ENCODE data around the gene SKAP2.
A peak's percentile ranks its signal among the peaks of the same experiment; 100 is the strongest.

SKAP2 gene

DNA sequence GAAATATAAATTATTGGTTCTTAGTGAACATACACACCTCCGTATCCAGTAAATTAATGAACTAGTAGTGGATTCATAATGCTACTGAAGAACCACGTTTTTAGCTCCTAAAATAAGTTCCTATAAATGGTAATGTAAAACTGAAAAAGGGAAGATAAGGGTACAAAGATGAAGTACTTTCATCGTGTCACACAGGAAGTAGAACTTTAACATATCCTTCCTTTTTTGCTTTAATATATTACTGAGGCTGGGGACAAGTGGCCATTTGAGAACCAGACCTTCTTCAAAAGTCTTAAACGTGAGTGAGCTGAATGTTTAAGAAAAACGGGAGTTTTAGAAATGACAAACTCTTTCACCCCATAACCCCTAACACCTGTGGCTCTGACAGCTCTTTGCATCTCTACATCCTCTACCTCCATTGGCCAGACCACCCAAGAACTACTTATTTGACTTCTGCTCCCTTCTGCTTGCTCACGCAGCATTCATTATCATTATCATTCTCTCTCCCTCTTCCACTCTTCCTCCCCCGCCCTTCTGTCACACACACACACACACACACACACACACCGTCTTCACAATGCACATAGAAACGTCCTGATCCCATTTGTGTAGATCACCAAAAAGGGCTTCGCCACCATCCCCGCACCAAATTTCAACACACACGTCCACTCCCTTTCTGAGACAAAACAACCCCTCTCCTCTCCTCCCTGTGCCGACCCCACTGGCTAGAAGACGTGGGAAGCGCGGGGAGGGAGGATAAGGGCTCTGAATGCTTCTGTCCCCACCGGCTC, 677 bp downstream of the SKAP2 start:
- DNase-seq = peak; percentile 83
- no peak for TF ChIP-seq GATA1 (IDR thresholded peaks at IDR 0.05; ENCODE audit: low read depth, low read length)
- no peak for TF ChIP-seq POLR2A (IDR thresholded peaks at IDR 0.05; ENCODE audit: low read length)

DNA sequence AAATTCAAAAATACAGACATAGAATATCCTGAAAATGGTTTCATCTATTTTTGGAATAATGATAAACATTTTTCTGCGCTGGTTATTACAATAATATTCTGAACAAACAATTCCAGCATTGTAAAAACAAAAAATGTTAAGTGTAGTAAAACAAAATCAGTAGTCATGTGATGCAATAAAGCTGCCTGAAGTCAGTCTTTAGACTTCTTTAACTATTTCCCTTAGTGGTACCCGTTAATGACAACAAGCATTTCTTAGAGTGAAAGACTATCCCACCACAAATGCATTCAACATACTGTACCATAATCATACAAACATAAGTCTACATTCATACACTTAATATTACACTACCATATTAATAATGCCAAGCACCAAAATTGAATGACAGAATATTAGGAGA, 1.6 kb downstream of the SKAP2 start:
- DNase-seq = no peak
- TF ChIP-seq GATA1 (IDR thresholded peaks at IDR 0.05; ENCODE audit: low read depth, low read length) = no peak
- no peak for TF ChIP-seq POLR2A (IDR thresholded peaks at IDR 0.05; ENCODE audit: low read length)

DNA sequence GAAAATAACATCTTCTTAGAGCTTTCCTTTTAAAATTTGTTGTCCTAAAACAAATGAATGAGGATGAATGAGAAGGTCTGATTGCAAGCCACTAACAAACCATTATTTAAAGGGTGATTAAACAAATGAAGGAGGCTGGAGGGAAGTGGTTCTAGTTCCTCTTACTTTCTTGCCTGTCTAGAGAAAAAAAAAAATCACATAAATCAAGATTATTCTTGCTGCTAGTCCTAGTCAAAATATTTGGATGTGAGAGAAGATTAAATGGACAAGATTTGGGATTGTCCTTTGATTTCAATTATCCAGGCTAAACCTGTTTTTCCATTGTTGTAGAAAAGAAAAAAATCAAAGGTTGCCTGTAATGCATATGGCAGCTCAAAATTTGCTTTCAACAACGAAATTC, 3.3 kb downstream of the SKAP2 start:
- no peak for TF ChIP-seq POLR2A (IDR thresholded peaks at IDR 0.05; ENCODE audit: low read length)
- no peak for TF ChIP-seq GATA1 (IDR thresholded peaks at IDR 0.05; ENCODE audit: low read depth, low read length)

DNA sequence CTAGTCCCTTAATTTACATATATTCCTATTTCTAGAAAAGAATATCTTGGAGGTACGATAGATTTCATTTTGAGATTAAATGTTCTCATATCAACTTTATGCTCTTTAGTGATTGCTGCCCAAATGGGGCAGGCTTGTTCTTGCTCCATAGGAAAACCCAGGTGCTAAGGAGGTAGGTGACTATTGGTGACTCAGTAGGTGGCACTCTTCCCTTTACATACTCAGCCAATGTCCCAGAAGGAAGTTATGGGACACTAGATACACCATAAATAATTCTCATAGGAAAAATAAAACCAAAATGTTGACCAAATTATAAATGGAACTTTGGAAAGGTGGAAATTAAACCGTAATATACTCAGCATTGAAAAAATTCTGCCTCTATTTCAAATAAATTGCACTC, 4.0 kb downstream of the SKAP2 start:
- TF ChIP-seq POLR2A (IDR thresholded peaks at IDR 0.05; ENCODE audit: low read length) = no peak
- TF ChIP-seq GATA1 (IDR thresholded peaks at IDR 0.05; ENCODE audit: low read depth, low read length) = no peak
- DNase-seq = no peak

More for the DNA sequence above, 3.3 kb downstream of the SKAP2 start:
- DNase-seq = no peak

DNA sequence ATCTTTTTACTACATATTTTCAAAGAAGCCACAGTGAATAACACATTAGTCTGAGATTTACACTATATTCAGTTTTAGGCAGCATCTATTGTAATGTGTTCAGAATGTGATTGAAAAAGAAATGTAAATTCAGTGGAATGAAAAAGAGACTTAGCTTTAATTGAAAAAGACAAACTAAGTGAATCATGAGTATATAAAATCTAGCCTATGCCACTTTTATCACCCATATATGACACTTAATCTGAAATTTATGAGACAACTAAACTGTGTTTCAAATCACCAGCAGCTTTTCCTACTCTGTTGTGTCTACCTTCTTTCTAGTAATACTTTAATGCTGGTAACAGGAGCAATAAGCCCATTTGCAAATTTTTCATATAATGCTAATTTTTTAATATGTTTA, 4.7 kb downstream of the SKAP2 start:
- DNase-seq = no peak
- TF ChIP-seq POLR2A (IDR thresholded peaks at IDR 0.05; ENCODE audit: low read length) (no peak), GATA1 (IDR thresholded peaks at IDR 0.05; ENCODE audit: low read depth, low read length) (no peak)

DNA sequence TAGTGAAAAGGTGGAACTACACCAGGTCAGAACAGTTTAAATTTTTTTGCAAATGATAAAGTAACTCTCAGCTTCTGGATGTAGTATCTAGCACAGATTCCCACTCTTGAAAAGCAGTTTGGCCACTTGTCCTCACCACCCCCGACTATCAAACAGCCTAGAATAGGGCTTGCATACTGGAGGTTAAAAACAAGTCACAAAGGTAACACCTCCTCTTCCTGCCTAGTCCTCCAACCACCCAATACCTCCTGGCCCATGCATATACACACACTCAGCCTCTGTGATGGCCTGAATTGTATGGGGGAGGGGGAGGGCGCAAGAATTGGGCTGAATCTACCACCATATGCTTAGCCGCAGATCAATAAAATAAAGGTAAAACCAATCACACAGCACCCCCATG, 5.7 kb downstream of the SKAP2 start:
- DNase-seq = no peak
- TF ChIP-seq GATA1 (IDR thresholded peaks at IDR 0.05; ENCODE audit: low read depth, low read length) = no peak
- no peak for TF ChIP-seq POLR2A (IDR thresholded peaks at IDR 0.05; ENCODE audit: low read length)

DNA sequence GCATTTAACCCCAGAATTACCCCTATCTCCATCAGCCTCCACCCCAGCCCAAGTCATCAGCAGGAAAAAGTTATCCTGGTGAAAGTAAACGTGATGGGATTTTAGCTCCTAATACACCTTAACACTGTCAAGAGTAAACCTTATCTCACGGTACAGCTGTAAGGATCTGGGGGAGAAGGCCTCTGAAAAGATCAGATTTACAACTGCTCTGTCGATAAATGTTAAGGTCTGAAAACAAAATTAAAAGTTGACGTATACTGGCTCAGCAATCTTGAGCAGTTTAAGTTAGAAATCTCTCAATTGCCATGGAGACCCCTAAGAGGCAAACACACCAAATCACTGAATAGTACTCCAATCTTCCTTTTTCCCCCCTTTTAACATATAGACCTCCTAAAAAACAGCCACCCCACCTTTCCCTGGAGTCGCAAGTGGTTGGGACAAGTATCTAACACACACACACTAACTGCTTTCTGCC, 6.1 kb downstream of the SKAP2 start:
- TF ChIP-seq POLR2A (IDR thresholded peaks at IDR 0.05; ENCODE audit: low read length) (no peak), GATA1 (IDR thresholded peaks at IDR 0.05; ENCODE audit: low read depth, low read length) (no peak)
- DNase-seq = peak; percentile 8 to 41

DNA sequence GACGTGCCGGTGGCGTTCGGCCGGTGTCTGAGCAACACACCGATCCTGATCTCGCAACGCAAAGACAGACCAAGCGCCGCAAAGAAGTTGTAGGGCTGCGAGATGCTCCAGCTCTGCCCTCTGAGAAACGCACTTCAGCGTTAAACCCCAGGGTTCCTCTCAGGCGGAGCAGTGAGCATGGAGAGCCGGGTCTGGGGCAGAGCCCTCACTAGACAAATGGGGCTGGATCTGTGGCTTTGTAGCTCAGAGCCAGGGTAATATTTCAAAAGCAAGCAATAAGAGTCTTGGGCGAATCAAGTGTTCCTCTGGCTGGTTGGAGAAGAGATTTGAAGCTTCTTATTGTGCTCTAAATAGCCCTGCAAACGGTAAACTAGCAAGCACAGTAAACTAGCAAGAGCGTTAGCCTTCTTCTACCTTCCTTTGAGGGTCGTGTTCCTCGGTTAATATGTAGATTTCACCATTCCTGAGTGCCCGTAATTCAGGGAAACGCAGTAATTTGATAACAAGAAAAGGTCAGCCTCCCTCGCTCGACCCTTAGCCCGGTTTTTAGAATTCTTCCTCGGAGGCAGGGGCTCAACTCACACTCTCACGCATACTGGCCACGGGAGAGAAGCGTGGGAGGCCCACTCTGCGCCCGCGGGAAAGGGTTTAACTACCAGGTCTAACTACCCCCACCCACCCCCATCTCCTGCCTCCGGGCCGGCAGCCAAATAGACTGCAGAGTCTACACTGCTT, 6.7 kb downstream of the SKAP2 start:
- TF ChIP-seq GATA1 (IDR thresholded peaks at IDR 0.05; ENCODE audit: low read depth, low read length) = no peak
- no peak for TF ChIP-seq POLR2A (IDR thresholded peaks at IDR 0.05; ENCODE audit: low read length)
- DNase-seq = peak; percentile 13 to 24

DNA sequence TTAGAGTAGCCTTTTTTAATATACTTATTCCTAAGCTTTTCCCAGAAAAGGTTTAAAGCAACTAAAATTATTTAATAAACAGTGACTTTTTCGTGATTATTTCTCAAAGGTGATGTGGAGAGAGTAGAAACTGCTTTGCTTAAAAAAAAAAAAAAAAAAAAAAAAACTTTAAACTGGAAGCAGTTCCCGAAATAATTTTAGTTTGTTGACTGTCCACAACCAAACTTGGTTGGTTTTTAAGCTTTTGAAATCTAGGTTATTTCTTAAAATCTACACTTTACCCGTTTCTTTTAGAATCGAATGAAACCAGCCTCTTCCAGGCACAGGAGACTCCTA, 7.3 kb downstream of the SKAP2 start:
- TF ChIP-seq POLR2A (IDR thresholded peaks at IDR 0.05; ENCODE audit: low read length) (no peak), GATA1 (IDR thresholded peaks at IDR 0.05; ENCODE audit: low read depth, low read length) (no peak)
- DNase-seq = no peak

DNA sequence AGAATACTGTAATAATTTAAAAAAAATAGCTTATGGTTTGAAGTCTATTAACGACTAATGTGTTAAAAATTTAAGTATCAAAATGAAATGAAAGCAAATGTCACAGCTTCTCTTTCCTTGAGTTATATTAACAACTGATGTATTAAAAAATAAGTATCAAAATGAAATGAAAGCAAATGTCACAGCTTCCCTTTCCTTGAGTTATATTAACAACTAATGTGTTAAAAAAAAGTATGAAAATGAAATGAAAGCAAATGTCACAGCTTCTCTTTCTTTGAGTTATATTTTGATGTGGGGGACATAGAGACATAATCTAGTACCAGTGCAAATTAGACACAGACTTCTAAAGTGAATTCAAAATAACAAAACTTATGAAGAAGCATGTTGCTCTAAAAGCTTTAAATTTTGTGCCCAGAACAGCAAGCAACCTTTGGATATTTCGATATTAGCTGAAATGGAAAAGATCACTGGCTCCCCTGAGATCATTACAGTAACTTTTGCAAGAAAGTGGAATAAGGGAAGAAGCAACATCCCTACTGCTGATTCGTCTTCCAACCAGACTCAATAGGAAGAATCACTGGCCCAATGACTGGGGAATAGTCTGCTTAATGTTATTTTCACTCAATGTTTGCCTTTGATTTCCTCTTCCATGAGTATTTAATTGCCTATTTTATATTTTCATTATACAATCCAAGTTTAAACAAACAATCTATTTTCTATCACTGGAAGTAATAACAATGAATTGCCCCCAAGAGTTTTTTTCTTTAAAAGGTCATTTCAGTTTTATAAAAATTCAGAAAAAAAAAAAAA, 8.0 kb downstream of the SKAP2 start:
- DNase-seq = no peak

DNA sequence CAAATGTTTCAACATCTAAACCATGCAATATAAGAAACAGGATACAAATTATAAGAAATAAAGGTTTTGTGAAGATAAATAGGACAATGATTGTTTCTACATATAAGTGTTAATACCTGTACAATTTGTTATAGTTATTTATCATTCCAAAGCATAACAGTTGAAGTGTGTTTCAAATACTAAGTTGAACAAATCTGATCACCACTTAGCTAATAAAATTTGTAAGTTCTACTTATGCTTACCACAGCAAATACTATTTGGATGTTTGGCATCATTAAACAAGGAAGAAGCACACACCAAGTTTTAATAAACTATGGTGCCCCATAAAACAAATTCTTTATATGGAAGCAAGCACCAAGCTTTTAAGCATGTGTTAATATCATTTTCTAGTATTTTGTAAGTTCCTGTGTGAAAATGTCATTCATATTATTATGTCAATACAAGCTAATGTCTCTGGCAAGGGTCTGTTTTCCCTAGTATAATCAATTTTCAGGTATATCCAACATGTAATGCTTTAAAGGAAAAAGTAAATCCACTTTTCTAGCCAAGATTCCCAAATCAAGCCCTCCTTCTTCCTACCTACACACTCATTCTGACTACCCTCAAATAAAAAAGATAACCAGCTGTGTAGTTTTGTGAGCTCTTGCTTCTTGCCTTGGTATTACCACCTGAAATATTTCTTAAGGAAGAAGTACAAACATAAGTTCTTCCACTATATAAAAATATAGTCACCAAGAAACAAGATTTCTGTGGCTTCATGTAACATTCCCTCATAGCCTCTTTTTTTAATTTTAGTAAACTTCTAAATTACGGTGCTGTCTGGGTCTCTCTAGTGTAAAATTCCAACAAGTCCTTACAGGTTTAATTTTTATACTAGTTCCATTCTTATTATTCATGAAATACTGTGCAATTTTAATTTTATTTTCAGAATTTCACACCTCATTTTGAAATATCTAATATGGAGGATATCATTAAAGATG, 9.2 kb downstream of the SKAP2 start:
- DNase-seq = no peak
- TF ChIP-seq GATA1 (IDR thresholded peaks at IDR 0.05; ENCODE audit: low read depth, low read length) (no peak), POLR2A (IDR thresholded peaks at IDR 0.05; ENCODE audit: low read length) (no peak)

More for the DNA sequence above, 8.0 kb downstream of the SKAP2 start:
- TF ChIP-seq GATA1 (IDR thresholded peaks at IDR 0.05; ENCODE audit: low read depth, low read length) = no peak
- TF ChIP-seq POLR2A (IDR thresholded peaks at IDR 0.05; ENCODE audit: low read length) = no peak

DNA sequence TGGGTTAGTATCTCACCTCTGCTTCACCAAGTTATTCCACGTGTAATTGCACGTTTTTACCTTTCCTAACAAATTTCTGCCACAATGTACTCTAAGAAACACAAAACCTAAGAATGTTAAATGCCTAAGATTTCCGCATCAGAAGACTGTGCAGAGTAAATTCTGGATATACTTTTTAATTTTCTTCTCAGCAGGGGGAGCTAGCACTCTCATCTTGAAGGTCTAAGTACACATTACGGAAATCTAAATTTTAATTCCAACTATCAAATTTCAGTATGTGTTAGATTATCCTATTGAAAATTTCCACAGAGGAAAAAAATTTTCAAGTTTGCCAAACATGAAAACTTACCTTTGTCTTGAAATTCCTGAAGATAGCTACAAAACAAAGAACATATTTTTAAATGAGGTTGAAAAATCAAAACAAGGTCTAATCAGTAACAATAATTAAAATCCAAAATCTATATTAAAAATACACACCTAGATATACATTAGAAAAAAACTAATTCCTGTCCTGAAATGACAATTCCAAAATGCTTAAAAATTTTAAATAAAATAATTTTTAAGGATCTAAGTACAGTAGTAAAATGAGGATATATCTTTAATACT, 10.5 kb downstream of the SKAP2 start:
- peak; percentile 26 to 56 for DNase-seq
- no peak for TF ChIP-seq POLR2A (IDR thresholded peaks at IDR 0.05; ENCODE audit: low read length)
- TF ChIP-seq GATA1 (IDR thresholded peaks at IDR 0.05; ENCODE audit: low read depth, low read length) = no peak

Data from erythroblast (primary cell).